WTC11 (cell line): ENCODE results near the gene BLOC1S5. TPM values are rescaled to one million over a fixed set of nuclear protein-coding genes. Genes with fewer than 3 reads are reported as not detected.
"Not testable (repeated sequence)": the region's sequence is repeated elsewhere in the genome, so short reads cannot be mapped to it uniquely, and the experiment has no call there.

Source experiments
- ATAC-seq: fragments of 200-7000 bp; cut with Tn5 transposase; 2 replicates; pipeline ENCODE4 v1.10.0; 2021; ENCODE audit warnings: mild to moderate bottlenecking, moderate library complexity
- CTCF ChIA-PET: fragments of 300-600 bp; sonication (Branson Sonifier 250); formaldehyde crosslinking; loops from one replicate; lab custom pipeline; 2021; ENCODE audit warnings: antibody characterized with exemption; lab: Charles Lee
- POLR2A ChIA-PET: fragments of 350-600 bp; sonication (Branson Sonifier 250); formaldehyde crosslinking; loops from one replicate; lab custom pipeline; 2021; ENCODE audit warnings: antibody characterized with exemption; lab: Charles Lee
- DNase-seq: peaks from one replicate; pipeline ENCODE4 v3.0.0; 2021; ENCODE audit warnings: low spot score
- H3K27ac Mint-ChIP-seq: 2 replicates; pipeline ENCODE4 v1.8.0; 2021; ENCODE audit warnings: mixed read lengths
- H3K27me3 Mint-ChIP-seq: 2 replicates; pipeline ENCODE4 v1.8.0; 2021; ENCODE audit warnings: low read depth, mild to moderate bottlenecking, moderate library complexity, mixed read lengths
- H3K36me3 Mint-ChIP-seq: 2 replicates; pipeline ENCODE4 v1.8.0; 2021; ENCODE audit warnings: mixed read lengths
- H3K4me1 Mint-ChIP-seq: 2 replicates; pipeline ENCODE4 v1.8.0; 2022; ENCODE audit warnings: mixed read lengths
- H3K4me3 Mint-ChIP-seq: 2 replicates; pipeline ENCODE4 v1.8.0; 2021; ENCODE audit warnings: mild to moderate bottlenecking, moderate library complexity, mixed read lengths
- H3K9me3 Mint-ChIP-seq: 2 replicates; pipeline ENCODE4 v1.8.0; 2021; ENCODE audit warnings: mixed read lengths
- CREM ChIP-seq: sonication (generic); formaldehyde crosslinking; IDR thresholded peaks from 2 replicates; pipeline ENCODE4 v1.8.1; 2022; ENCODE audit warnings: mild to moderate bottlenecking, missing genetic modification reagents, moderate library complexity
- EMX1 ChIP-seq: fragments of 250-450 bp; sonication (Bioruptor Pico); IDR thresholded peaks from 2 replicates; pipeline ENCODE4 v1.8.0; 2021; ENCODE audit warnings: mild to moderate bottlenecking
- ETV6 ChIP-seq: sonication (generic); formaldehyde crosslinking; IDR thresholded peaks from 2 replicates; pipeline ENCODE4 v1.8.1; 2022; ENCODE audit warnings: mild to moderate bottlenecking, missing genetic modification reagents
- TEAD1 ChIP-seq: sonication (generic); formaldehyde crosslinking; IDR thresholded peaks from 2 replicates; pipeline ENCODE4 v1.8.0; 2022; ENCODE audit warnings: mild to moderate bottlenecking, missing genetic modification reagents
- ZBTB21 ChIP-seq: sonication (generic); formaldehyde crosslinking; IDR thresholded peaks from 2 replicates; pipeline ENCODE4 v1.8.1; 2023; ENCODE audit warnings: mild to moderate bottlenecking, missing genetic modification reagents, borderline replicate concordance
- ZNF232 ChIP-seq: sonication (generic); formaldehyde crosslinking; IDR thresholded peaks from 2 replicates; pipeline ENCODE4 v1.8.0; 2022; ENCODE audit warnings: mild to moderate bottlenecking, missing genetic modification reagents
- ZNF317 ChIP-seq: sonication (generic); formaldehyde crosslinking; IDR thresholded peaks from 2 replicates; pipeline ENCODE4 v1.8.1; 2023; ENCODE audit warnings: low read depth, mild to moderate bottlenecking, moderate library complexity, missing genetic modification reagents, borderline replicate concordance
- total RNA-seq: library from RNA; stranded (reverse); gene quantifications from 3 replicates; pipeline ENCODE4 v1.2.3, GENCODE V29; 2021
- TF ChIP-seq, protein P1 (sequence below): sonication (generic); formaldehyde crosslinking; IDR thresholded peaks from 2 replicates; pipeline ENCODE4 v1.8.1; 2023; ENCODE audit warnings: mild to moderate bottlenecking, missing genetic modification reagents
- TF ChIP-seq, protein P2 (sequence below): fragments of 250-450 bp; sonication (Bioruptor Pico); IDR thresholded peaks from 2 replicates; pipeline ENCODE4 v2.1.2; 2022; ENCODE audit warnings: mild to moderate bottlenecking, moderate library complexity
- TF ChIP-seq, protein P3 (sequence below): sonication (generic); formaldehyde crosslinking; IDR thresholded peaks from 2 replicates; pipeline ENCODE4 v1.8.0; 2022; ENCODE audit warnings: mild to moderate bottlenecking, missing genetic modification reagents
- TF ChIP-seq, protein P4 (sequence below): sonication (generic); formaldehyde crosslinking; IDR thresholded peaks from 2 replicates; pipeline ENCODE4 v1.8.0; 2023; ENCODE audit warnings: mild to moderate bottlenecking, missing genetic modification reagents
- TF ChIP-seq, protein P5 (sequence below): fragments of 250-450 bp; sonication (Bioruptor Pico); IDR thresholded peaks from 2 replicates; pipeline ENCODE4 v1.9.0; 2021; ENCODE audit warnings: mild to moderate bottlenecking, borderline replicate concordance
- TF ChIP-seq, protein P6 (sequence below): fragments of 200-600 bp; IDR thresholded peaks from 2 replicates; pipeline ENCODE4 v1.8.0; 2022; ENCODE audit warnings: antibody characterized with exemption

BLOC1S5 gene
- total RNA-seq, 1 experiment from 2014 or later: 17.9 TPM

DNA sequence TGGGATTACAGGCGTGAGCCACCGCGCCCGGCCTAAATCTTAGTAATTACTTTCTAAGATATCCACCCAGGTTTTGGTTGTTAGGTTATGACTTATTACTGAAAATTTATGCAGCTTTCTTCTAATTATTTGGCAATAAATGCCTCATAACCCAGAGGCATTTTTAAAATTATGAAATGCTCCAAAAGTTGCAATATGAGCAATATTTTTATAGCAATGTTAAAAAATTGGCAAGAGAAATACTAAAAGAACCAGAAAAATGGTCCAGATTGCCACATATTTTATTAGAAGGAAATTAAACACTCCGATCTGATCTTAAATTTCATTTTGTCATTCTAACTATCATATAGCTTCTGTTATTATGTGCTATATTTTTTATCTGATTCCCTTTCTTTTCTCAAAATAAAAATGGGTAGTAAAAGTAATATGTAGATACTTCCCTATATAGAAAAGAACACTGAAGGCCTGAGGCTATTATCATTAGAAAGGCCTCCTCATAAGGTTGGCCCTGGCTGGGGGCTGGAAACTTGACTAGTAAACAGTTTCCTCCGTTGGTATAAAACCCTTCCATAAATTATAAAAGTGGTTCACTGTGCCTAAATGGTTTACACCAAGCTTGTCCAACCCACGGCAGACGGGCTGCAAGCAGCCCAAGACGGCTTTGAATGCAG lies 22.1 kb downstream of the BLOC1S5 start:
- no peak for TF ChIP-seq EMX1
- TF ChIP-seq ZNF317: no peak
- TF ChIP-seq, protein P1, sequence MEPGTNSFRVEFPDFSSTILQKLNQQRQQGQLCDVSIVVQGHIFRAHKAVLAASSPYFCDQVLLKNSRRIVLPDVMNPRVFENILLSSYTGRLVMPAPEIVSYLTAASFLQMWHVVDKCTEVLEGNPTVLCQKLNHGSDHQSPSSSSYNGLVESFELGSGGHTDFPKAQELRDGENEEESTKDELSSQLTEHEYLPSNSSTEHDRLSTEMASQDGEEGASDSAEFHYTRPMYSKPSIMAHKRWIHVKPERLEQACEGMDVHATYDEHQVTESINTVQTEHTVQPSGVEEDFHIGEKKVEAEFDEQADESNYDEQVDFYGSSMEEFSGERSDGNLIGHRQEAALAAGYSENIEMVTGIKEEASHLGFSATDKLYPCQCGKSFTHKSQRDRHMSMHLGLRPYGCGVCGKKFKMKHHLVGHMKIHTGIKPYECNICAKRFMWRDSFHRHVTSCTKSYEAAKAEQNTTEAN (CRISPR knock-in tag): no peak
- no peak for TF ChIP-seq CREM
- TF ChIP-seq ZBTB21 (CRISPR knock-in tag): no peak
- TF ChIP-seq, protein P2, sequence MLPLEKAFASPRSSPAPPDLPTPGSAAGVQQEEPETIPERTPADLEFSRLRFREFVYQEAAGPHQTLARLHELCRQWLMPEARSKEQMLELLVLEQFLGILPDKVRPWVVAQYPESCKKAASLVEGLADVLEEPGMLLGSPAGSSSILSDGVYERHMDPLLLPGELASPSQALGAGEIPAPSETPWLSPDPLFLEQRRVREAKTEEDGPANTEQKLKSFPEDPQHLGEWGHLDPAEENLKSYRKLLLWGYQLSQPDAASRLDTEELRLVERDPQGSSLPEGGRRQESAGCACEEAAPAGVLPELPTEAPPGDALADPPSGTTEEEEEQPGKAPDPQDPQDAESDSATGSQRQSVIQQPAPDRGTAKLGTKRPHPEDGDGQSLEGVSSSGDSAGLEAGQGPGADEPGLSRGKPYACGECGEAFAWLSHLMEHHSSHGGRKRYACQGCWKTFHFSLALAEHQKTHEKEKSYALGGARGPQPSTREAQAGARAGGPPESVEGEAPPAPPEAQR (CRISPR knock-in tag): no peak
- TF ChIP-seq, protein P3, sequence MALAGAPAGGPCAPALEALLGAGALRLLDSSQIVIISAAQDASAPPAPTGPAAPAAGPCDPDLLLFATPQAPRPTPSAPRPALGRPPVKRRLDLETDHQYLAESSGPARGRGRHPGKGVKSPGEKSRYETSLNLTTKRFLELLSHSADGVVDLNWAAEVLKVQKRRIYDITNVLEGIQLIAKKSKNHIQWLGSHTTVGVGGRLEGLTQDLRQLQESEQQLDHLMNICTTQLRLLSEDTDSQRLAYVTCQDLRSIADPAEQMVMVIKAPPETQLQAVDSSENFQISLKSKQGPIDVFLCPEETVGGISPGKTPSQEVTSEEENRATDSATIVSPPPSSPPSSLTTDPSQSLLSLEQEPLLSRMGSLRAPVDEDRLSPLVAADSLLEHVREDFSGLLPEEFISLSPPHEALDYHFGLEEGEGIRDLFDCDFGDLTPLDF (CRISPR knock-in tag): no peak
- TF ChIP-seq, protein P4, sequence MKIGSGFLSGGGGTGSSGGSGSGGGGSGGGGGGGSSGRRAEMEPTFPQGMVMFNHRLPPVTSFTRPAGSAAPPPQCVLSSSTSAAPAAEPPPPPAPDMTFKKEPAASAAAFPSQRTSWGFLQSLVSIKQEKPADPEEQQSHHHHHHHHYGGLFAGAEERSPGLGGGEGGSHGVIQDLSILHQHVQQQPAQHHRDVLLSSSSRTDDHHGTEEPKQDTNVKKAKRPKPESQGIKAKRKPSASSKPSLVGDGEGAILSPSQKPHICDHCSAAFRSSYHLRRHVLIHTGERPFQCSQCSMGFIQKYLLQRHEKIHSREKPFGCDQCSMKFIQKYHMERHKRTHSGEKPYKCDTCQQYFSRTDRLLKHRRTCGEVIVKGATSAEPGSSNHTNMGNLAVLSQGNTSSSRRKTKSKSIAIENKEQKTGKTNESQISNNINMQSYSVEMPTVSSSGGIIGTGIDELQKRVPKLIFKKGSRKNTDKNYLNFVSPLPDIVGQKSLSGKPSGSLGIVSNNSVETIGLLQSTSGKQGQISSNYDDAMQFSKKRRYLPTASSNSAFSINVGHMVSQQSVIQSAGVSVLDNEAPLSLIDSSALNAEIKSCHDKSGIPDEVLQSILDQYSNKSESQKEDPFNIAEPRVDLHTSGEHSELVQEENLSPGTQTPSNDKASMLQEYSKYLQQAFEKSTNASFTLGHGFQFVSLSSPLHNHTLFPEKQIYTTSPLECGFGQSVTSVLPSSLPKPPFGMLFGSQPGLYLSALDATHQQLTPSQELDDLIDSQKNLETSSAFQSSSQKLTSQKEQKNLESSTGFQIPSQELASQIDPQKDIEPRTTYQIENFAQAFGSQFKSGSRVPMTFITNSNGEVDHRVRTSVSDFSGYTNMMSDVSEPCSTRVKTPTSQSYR (CRISPR knock-in tag): no peak
- TF ChIP-seq ZNF232: no peak
- no peak for TF ChIP-seq ETV6 (CRISPR knock-in tag)
- TF ChIP-seq, protein P5, sequence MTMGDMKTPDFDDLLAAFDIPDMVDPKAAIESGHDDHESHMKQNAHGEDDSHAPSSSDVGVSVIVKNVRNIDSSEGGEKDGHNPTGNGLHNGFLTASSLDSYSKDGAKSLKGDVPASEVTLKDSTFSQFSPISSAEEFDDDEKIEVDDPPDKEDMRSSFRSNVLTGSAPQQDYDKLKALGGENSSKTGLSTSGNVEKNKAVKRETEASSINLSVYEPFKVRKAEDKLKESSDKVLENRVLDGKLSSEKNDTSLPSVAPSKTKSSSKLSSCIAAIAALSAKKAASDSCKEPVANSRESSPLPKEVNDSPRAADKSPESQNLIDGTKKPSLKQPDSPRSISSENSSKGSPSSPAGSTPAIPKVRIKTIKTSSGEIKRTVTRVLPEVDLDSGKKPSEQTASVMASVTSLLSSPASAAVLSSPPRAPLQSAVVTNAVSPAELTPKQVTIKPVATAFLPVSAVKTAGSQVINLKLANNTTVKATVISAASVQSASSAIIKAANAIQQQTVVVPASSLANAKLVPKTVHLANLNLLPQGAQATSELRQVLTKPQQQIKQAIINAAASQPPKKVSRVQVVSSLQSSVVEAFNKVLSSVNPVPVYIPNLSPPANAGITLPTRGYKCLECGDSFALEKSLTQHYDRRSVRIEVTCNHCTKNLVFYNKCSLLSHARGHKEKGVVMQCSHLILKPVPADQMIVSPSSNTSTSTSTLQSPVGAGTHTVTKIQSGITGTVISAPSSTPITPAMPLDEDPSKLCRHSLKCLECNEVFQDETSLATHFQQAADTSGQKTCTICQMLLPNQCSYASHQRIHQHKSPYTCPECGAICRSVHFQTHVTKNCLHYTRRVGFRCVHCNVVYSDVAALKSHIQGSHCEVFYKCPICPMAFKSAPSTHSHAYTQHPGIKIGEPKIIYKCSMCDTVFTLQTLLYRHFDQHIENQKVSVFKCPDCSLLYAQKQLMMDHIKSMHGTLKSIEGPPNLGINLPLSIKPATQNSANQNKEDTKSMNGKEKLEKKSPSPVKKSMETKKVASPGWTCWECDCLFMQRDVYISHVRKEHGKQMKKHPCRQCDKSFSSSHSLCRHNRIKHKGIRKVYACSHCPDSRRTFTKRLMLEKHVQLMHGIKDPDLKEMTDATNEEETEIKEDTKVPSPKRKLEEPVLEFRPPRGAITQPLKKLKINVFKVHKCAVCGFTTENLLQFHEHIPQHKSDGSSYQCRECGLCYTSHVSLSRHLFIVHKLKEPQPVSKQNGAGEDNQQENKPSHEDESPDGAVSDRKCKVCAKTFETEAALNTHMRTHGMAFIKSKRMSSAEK (CRISPR knock-in tag): no peak
- TF ChIP-seq TEAD1 (CRISPR knock-in tag): no peak
- TF ChIP-seq, protein P6, sequence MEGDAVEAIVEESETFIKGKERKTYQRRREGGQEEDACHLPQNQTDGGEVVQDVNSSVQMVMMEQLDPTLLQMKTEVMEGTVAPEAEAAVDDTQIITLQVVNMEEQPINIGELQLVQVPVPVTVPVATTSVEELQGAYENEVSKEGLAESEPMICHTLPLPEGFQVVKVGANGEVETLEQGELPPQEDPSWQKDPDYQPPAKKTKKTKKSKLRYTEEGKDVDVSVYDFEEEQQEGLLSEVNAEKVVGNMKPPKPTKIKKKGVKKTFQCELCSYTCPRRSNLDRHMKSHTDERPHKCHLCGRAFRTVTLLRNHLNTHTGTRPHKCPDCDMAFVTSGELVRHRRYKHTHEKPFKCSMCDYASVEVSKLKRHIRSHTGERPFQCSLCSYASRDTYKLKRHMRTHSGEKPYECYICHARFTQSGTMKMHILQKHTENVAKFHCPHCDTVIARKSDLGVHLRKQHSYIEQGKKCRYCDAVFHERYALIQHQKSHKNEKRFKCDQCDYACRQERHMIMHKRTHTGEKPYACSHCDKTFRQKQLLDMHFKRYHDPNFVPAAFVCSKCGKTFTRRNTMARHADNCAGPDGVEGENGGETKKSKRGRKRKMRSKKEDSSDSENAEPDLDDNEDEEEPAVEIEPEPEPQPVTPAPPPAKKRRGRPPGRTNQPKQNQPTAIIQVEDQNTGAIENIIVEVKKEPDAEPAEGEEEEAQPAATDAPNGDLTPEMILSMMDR: no peak
- Mint-ChIP-seq H3K27ac (no peak overlapping the region), H3K9me3 (peaks cover 36% of the 10 kb centered on the region), H3K4me3 (no peak overlapping the region), H3K36me3 (peaks cover 58% of the 10 kb centered on the region), H3K27me3 (no peaks in the 10 kb centered on the region), H3K4me1 (peaks cover 8% of the 10 kb centered on the region; the same call in 1 of the 2 replicates)
- ATAC-seq (no peak), DNase-seq (no peak)
- POLR2A ChIA-PET: no interaction called here
- CTCF ChIA-PET: interaction anchor here (0.6 to 1.5 kb wide), 4 partner anchors 22 to 1809 kb away, joined by 3 to 8 read pairs (median 4); partner anchors contain the start of gene BLOC1S5

DNA sequence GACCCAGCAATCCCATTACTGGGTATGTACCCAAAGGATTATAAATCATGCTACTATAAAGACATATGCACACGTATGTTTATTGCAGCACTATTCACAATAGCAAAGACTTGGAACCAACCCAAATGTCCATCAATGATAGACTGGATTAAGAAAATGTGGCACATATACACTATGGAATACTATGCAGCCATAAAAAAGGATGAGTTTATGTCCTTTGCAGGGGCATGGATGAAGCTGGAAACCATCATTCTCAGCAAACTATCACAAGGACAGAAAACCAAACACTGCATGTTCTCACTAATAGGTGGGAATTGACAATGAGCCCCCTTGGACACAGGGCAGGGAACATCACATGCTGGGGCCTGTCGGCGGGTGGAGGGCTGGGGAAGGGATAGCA lies 30.1 kb downstream of the BLOC1S5 start:
- Mint-ChIP-seq H3K4me1 (peaks cover 11% of the 10 kb centered on the region), H3K9me3 (peaks cover 23% of the 10 kb centered on the region), H3K36me3 (peaks cover 24% of the 10 kb centered on the region)
- ATAC-seq, DNase-seq, H3K27me3 Mint-ChIP-seq, POLR2A ChIA-PET, H3K4me3 Mint-ChIP-seq, CTCF ChIA-PET, H3K27ac Mint-ChIP-seq: not testable (repeated sequence)
